ENCODE data around the gene LECT2.
A peak's percentile ranks its signal among the peaks of the same experiment; 100 is the strongest.

The LECT2 gene

GRCh38 chr5:135942202-135942771 is 12.5 kb downstream of the LECT2 start:
- peaks cover 5% of the 10 kb centered on the region for H3K4me1 ChIP-seq (ENCODE audit: insufficient read depth, insufficient read length)
- no peak for TF ChIP-seq SUZ12 (IDR thresholded peaks at IDR 0.05; ENCODE audit: extremely low read depth, insufficient read depth, insufficient read length)
- no peak for TF ChIP-seq YY1 (IDR thresholded peaks at IDR 0.05; ENCODE audit: insufficient read depth, insufficient read length)
- no peak for TF ChIP-seq ZNF274 (IDR thresholded peaks at IDR 0.05; ENCODE audit: low read depth, low read length)
- H3K36me3 ChIP-seq (ENCODE audit: insufficient read depth, insufficient read length, low read length): peaks cover 11% of the 10 kb centered on the region

GRCh38 chr5:135941711-135942110 is 13.1 kb downstream of the LECT2 start:
- DNase-seq (ENCODE audit: low read depth, low spot score): no peak
- H3K27me3 ChIP-seq (ENCODE audit: insufficient read depth, insufficient read length): no peaks in the 10 kb centered on the region
- no peaks in the 10 kb centered on the region for H3K9me3 ChIP-seq (ENCODE audit: insufficient read depth, low read length)
- H3K4me1 ChIP-seq (ENCODE audit: insufficient read depth, insufficient read length): peaks cover 5% of the 10 kb centered on the region
- no peak overlapping the region for H3K9ac ChIP-seq (ENCODE audit: insufficient read length, low read depth)
- H3K4me3 ChIP-seq (ENCODE audit: insufficient read length, low read depth): no peak overlapping the region
- peaks cover 16% of the 10 kb centered on the region for H3K36me3 ChIP-seq (ENCODE audit: insufficient read depth, insufficient read length, low read length)
- no peak for TF ChIP-seq YY1 (IDR thresholded peaks at IDR 0.05; ENCODE audit: insufficient read depth, insufficient read length)
- TF ChIP-seq ZNF274 (IDR thresholded peaks at IDR 0.05; ENCODE audit: low read depth, low read length): no peak

More at GRCh38 chr5:135942202-135942771, 12.5 kb downstream of the LECT2 start:
- no peak for DNase-seq (ENCODE audit: low read depth, low spot score)
- H3K4me3 ChIP-seq (ENCODE audit: insufficient read length, low read depth): no peak overlapping the region
- H3K27me3 ChIP-seq (ENCODE audit: insufficient read depth, insufficient read length): no peaks in the 10 kb centered on the region
- H3K9ac ChIP-seq (ENCODE audit: insufficient read length, low read depth): no peak overlapping the region
- no peaks in the 10 kb centered on the region for H3K9me3 ChIP-seq (ENCODE audit: insufficient read depth, low read length)

GRCh38 chr5:135937245-135937911 is 17.4 kb downstream of the LECT2 start:
- no peak overlapping the region for H3K9ac ChIP-seq (ENCODE audit: insufficient read length, low read depth)
- peaks cover 5% of the 10 kb centered on the region for H3K27me3 ChIP-seq (ENCODE audit: insufficient read depth, insufficient read length)
- H3K4me1 ChIP-seq (ENCODE audit: insufficient read depth, insufficient read length): peaks cover 3% of the 10 kb centered on the region
- DNase-seq (ENCODE audit: low read depth, low spot score): no peak
- H3K36me3 ChIP-seq (ENCODE audit: insufficient read depth, insufficient read length, low read length): peaks cover 16% of the 10 kb centered on the region
- H3K4me3 ChIP-seq (ENCODE audit: insufficient read length, low read depth): no peak overlapping the region
- TF ChIP-seq YY1 (IDR thresholded peaks at IDR 0.05; ENCODE audit: insufficient read depth, insufficient read length) (no peak), SUZ12 (IDR thresholded peaks at IDR 0.05; ENCODE audit: extremely low read depth, insufficient read depth, insufficient read length) (no peak), ZNF274 (IDR thresholded peaks at IDR 0.05; ENCODE audit: low read depth, low read length) (no peak)
- no peaks in the 10 kb centered on the region for H3K9me3 ChIP-seq (ENCODE audit: insufficient read depth, low read length)

GRCh38 chr5:135934939-135935338 is 19.8 kb downstream of the LECT2 start:
- Histone ChIP-seq H3K27me3 (ENCODE audit: insufficient read depth, insufficient read length) (peaks cover 23% of the 10 kb centered on the region), H3K36me3 (ENCODE audit: insufficient read depth, insufficient read length, low read length) (peaks cover 12% of the 10 kb centered on the region), H3K4me3 (ENCODE audit: insufficient read length, low read depth) (no peak overlapping the region), H3K4me1 (ENCODE audit: insufficient read depth, insufficient read length) (no peaks in the 10 kb centered on the region), H3K9me3 (ENCODE audit: insufficient read depth, low read length) (no peaks in the 10 kb centered on the region), H3K9ac (ENCODE audit: insufficient read length, low read depth) (no peak overlapping the region)
- DNase-seq (ENCODE audit: low read depth, low spot score): no peak
- TF ChIP-seq SUZ12 (IDR thresholded peaks at IDR 0.05; ENCODE audit: extremely low read depth, insufficient read depth, insufficient read length): no peak
- no peak for TF ChIP-seq ZNF274 (IDR thresholded peaks at IDR 0.05; ENCODE audit: low read depth, low read length)
- no peak for TF ChIP-seq YY1 (IDR thresholded peaks at IDR 0.05; ENCODE audit: insufficient read depth, insufficient read length)

GRCh38 chr5:135930949-135931295 is 23.9 kb downstream of the LECT2 start:
- TF ChIP-seq SUZ12 (IDR thresholded peaks at IDR 0.05; ENCODE audit: extremely low read depth, insufficient read depth, insufficient read length) (no peak), YY1 (IDR thresholded peaks at IDR 0.05; ENCODE audit: insufficient read depth, insufficient read length) (no peak), ZNF274 (IDR thresholded peaks at IDR 0.05; ENCODE audit: low read depth, low read length) (no peak)
- H3K9me3 ChIP-seq (ENCODE audit: insufficient read depth, low read length): no peaks in the 10 kb centered on the region; the same call in 1 of the 2 replicates
- DNase-seq (ENCODE audit: low read depth, low spot score): no peak
- no peaks in the 10 kb centered on the region for H3K4me1 ChIP-seq (ENCODE audit: insufficient read depth, insufficient read length)
- peaks cover 23% of the 10 kb centered on the region for H3K27me3 ChIP-seq (ENCODE audit: insufficient read depth, insufficient read length)
- peak overlapping the region; percentile 56 for H3K4me3 ChIP-seq (ENCODE audit: insufficient read length, low read depth)
- peak overlapping the region; percentile 66 for H3K9ac ChIP-seq (ENCODE audit: insufficient read length, low read depth)
- no peaks in the 10 kb centered on the region for H3K36me3 ChIP-seq (ENCODE audit: insufficient read depth, insufficient read length, low read length)

- peak overlapping the region; percentile 56 for H3K4me3 ChIP-seq (ENCODE audit: insufficient read length, low read depth)
- DNase-seq (ENCODE audit: low read depth, low spot score): peak; percentile 16
- TF ChIP-seq ZNF274 (IDR thresholded peaks at IDR 0.05; ENCODE audit: low read depth, low read length) (no peak), YY1 (IDR thresholded peaks at IDR 0.05; ENCODE audit: insufficient read depth, insufficient read length) (no peak), SUZ12 (IDR thresholded peaks at IDR 0.05; ENCODE audit: extremely low read depth, insufficient read depth, insufficient read length) (no peak)
These were observed 24.5 kb downstream of the LECT2 start for GRCh38 chr5:135930029-135930948.

GRCh38 chr5:135921388-135921787 is 33.4 kb downstream of the LECT2 start:
- no peak overlapping the region for H3K9ac ChIP-seq (ENCODE audit: insufficient read length, low read depth)
- no peaks in the 10 kb centered on the region for H3K36me3 ChIP-seq (ENCODE audit: insufficient read depth, insufficient read length, low read length)
- H3K4me1 ChIP-seq (ENCODE audit: insufficient read depth, insufficient read length): no peaks in the 10 kb centered on the region
- H3K4me3 ChIP-seq (ENCODE audit: insufficient read length, low read depth): no peak overlapping the region
- no peak for DNase-seq (ENCODE audit: low read depth, low spot score)
- no peaks in the 10 kb centered on the region for H3K27me3 ChIP-seq (ENCODE audit: insufficient read depth, insufficient read length)
- TF ChIP-seq SUZ12 (IDR thresholded peaks at IDR 0.05; ENCODE audit: extremely low read depth, insufficient read depth, insufficient read length) (no peak), YY1 (IDR thresholded peaks at IDR 0.05; ENCODE audit: insufficient read depth, insufficient read length) (no peak), ZNF274 (IDR thresholded peaks at IDR 0.05; ENCODE audit: low read depth, low read length) (no peak)
- H3K9me3 ChIP-seq (ENCODE audit: insufficient read depth, low read length): no peaks in the 10 kb centered on the region

More at GRCh38 chr5:135930029-135930948, 24.5 kb downstream of the LECT2 start:
- peak overlapping the region; percentile 66 for H3K9ac ChIP-seq (ENCODE audit: insufficient read length, low read depth)
- H3K9me3 ChIP-seq (ENCODE audit: insufficient read depth, low read length): no peaks in the 10 kb centered on the region; the same call in 1 of the 2 replicates
- H3K27me3 ChIP-seq (ENCODE audit: insufficient read depth, insufficient read length): peaks cover 23% of the 10 kb centered on the region
- no peaks in the 10 kb centered on the region for H3K36me3 ChIP-seq (ENCODE audit: insufficient read depth, insufficient read length, low read length)
- H3K4me1 ChIP-seq (ENCODE audit: insufficient read depth, insufficient read length): no peaks in the 10 kb centered on the region

Measured in NT2/D1 (cell line).